Upper lobe of left lung (tissue), 4 donors: ENCODE data around the gene ZNF185.

Experiments used
- EP300 ChIP-seq, 4 donors: sonication (generic); formaldehyde crosslinking; IDR thresholded peaks; one replicate each; pipeline ENCODE4 v1.5.1; 2017; ENCODE audit warnings: antibody characterized with exemption in 4 of 4, control low read depth in 2 of 4
- POLR2AphosphoS5 ChIP-seq, 2 donors: sonication (generic); formaldehyde crosslinking; IDR thresholded peaks; one replicate each; pipeline ENCODE4 v1.5.1; 2017; ENCODE audit warnings: antibody characterized with exemption in 2 of 2
- TF ChIP-seq, protein P1 (sequence below), 6 experiments: fragments of 450-650 bp in 4 of 6; fragments of 200-600 bp in 2 of 6; sonication (generic) in 2 of 6; IDR thresholded peaks; one replicate each; pipeline ENCODE4 v1.5.1; 2016 to 2019; ENCODE audit warnings: antibody characterized with exemption in 6 of 6

DNA sequence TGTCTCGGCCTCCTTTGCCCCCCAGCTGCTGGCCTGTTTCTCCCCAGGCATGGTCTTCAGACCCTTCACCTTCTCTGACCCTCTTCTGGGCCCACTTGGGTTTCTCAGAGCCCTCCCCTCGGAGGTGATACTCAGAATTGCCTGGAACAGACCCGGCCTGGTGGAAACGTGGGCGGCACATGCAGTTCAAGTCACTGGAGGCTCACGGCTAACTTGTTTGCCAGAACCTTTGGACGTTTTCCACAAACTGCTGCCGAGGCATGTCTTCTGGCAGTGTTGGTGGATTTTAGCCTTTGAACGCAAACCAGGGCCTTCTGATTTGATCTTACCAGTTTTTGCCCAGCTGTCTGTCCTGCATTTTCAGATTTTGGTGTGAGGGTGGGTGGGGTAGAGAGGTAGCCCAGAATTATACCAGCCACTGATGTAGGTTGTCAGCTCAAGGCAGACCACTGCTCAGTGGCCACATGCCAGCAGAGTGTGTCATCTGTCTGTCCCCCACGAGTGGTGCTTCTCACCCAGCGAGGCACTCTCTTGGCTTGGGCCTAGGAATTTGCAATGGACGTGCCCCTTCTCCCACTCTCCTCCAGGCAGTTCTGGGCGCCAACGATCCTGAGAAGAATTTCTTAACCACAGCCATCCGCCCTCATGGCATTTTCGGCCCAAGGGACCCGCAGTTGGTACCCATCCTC is 32.5 kb upstream of the ZNF185 start:
- TF ChIP-seq, protein P1, sequence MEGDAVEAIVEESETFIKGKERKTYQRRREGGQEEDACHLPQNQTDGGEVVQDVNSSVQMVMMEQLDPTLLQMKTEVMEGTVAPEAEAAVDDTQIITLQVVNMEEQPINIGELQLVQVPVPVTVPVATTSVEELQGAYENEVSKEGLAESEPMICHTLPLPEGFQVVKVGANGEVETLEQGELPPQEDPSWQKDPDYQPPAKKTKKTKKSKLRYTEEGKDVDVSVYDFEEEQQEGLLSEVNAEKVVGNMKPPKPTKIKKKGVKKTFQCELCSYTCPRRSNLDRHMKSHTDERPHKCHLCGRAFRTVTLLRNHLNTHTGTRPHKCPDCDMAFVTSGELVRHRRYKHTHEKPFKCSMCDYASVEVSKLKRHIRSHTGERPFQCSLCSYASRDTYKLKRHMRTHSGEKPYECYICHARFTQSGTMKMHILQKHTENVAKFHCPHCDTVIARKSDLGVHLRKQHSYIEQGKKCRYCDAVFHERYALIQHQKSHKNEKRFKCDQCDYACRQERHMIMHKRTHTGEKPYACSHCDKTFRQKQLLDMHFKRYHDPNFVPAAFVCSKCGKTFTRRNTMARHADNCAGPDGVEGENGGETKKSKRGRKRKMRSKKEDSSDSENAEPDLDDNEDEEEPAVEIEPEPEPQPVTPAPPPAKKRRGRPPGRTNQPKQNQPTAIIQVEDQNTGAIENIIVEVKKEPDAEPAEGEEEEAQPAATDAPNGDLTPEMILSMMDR (IDR thresholded peaks at IDR 0.05), result no peak
- TF ChIP-seq EP300 (IDR thresholded peaks at IDR 0.05) (no peak), POLR2AphosphoS5 (IDR thresholded peaks at IDR 0.05) (no peak)
